Tibial artery (tissue), 4 donors: Measurements from ENCODE around the gene PRR33.

Experiments used
- DNase-seq, 2 donors: peaks; one replicate each; pipeline ENCODE4 v3.0.0-alpha.2; 2019
- H3K27ac ChIP-seq, 2 donors: fragments of 200-600 bp; sonication (generic) in 1 of 2; 1 replicate in 1 of 2; 2 replicates in 1 of 2; pipeline ENCODE4 v1.5.1; 2018 to 2019; ENCODE audit warnings: mild to moderate bottlenecking in 1 of 2
- H3K27me3 ChIP-seq, 2 donors: fragments of 200-600 bp; sonication (generic) in 1 of 2; one replicate each; pipeline versions ENCODE4 v1.5.1 to v1.6.0; 2016 to 2019
- H3K36me3 ChIP-seq, 3 donors: fragments of 200-600 bp; sonication (generic) in 2 of 3; one replicate each; pipeline ENCODE4 v1.5.1; 2016 to 2019; ENCODE audit warnings: mild to moderate bottlenecking in 2 of 3
- H3K4me1 ChIP-seq, 4 donors: fragments of 200-600 bp; sonication (generic) in 2 of 4; 1 replicate in 3 of 4; 2 replicates in 1 of 4; pipeline ENCODE4 v1.5.1; 2016 to 2019
- H3K4me3 ChIP-seq, 2 donors: fragments of 200-600 bp; sonication (generic) in 1 of 2; 1 replicate in 1 of 2; 2 replicates in 1 of 2; pipeline ENCODE4 v1.5.1; 2018 to 2019; ENCODE audit warnings: mild to moderate bottlenecking in 2 of 2
- H3K9me3 ChIP-seq, 3 donors: fragments of 200-600 bp; sonication (generic) in 1 of 3; one replicate each; pipeline ENCODE4 v1.5.1; 2016 to 2019
- CTCF ChIP-seq, 2 experiments: fragments of 200-600 bp in 1 of 2; fragments of 450-650 bp in 1 of 2; IDR thresholded peaks; one replicate each; pipeline ENCODE4 v1.5.1; 2017 to 2019; ENCODE audit warnings: antibody characterized with exemption in 2 of 2, mild to moderate bottlenecking in 1 of 2, moderate library complexity in 1 of 2
- intact Hi-C: fragments of 100-400 bp; cut with DNase I; formaldehyde crosslinking; loops from one replicate; pipeline ENCODE4 v1.15.0; 2023; ENCODE audit warnings: low total_unique reads

The PRR33 gene

GRCh38 chr11:1906611-1907423 lies 15.1 kb upstream of the PRR33 start:
- H3K27me3 ChIP-seq = peaks cover 0 to 8% of the 10 kb centered on the region in 2 donors
- peak overlapping the region in 1 of 2 donors; percentile 14 for H3K27ac ChIP-seq
- intact Hi-C loops = no loop called here
- H3K4me3 ChIP-seq = no peak overlapping the region
- no peaks in the 10 kb centered on the region for H3K36me3 ChIP-seq
- H3K4me1 ChIP-seq = peaks cover 0 to 19% (median 9%) of the 10 kb centered on the region in 4 donors
- no peak for TF ChIP-seq CTCF (IDR thresholded peaks at IDR 0.05)
- no peak for DNase-seq
- no peaks in the 10 kb centered on the region for H3K9me3 ChIP-seq

- Histone ChIP-seq H3K9me3 (no peaks in the 10 kb centered on the region), H3K27me3 (peaks cover 0 to 8% of the 10 kb centered on the region in 2 donors), H3K4me1 (peaks cover 0 to 19% (median 9%) of the 10 kb centered on the region in 4 donors), H3K27ac (peak overlapping the region in 1 of 2 donors; percentile 14), H3K4me3 (no peak overlapping the region), H3K36me3 (no peaks in the 10 kb centered on the region)
- intact Hi-C loops = no loop called here
- TF ChIP-seq CTCF (IDR thresholded peaks at IDR 0.05) = no peak
- DNase-seq = no peak
These were observed 14.5 kb upstream of the PRR33 start for GRCh38 chr11:1906181-1906580.

GRCh38 chr11:1899686-1900085 lies 8.0 kb upstream of the PRR33 start:
- Histone ChIP-seq H3K36me3 (no peaks in the 10 kb centered on the region), H3K27me3 (peaks cover 0 to 11% of the 10 kb centered on the region in 2 donors), H3K4me3 (no peak overlapping the region), H3K27ac (no peak overlapping the region), H3K9me3 (no peaks in the 10 kb centered on the region), H3K4me1 (no peaks in the 10 kb centered on the region)
- intact Hi-C loops = no loop called here
- no peak for DNase-seq
- no peak for TF ChIP-seq CTCF (IDR thresholded peaks at IDR 0.05)

GRCh38 chr11:1899090-1899489 lies 7.4 kb upstream of the PRR33 start:
- intact Hi-C loops = no loop called here

GRCh38 chr11:1896923-1897322 lies 5.2 kb upstream of the PRR33 start:
- no peak overlapping the region for H3K27ac ChIP-seq
- no peak overlapping the region for H3K4me3 ChIP-seq
- no peaks in the 10 kb centered on the region for H3K36me3 ChIP-seq
- no peaks in the 10 kb centered on the region for H3K9me3 ChIP-seq
- no peaks in the 10 kb centered on the region for H3K4me1 ChIP-seq
- intact Hi-C loops = no loop called here
- peaks cover 0 to 6% of the 10 kb centered on the region in 2 donors for H3K27me3 ChIP-seq
- no peak for DNase-seq
- TF ChIP-seq CTCF (IDR thresholded peaks at IDR 0.05) = no peak

More at GRCh38 chr11:1899090-1899489, 7.4 kb upstream of the PRR33 start:
- Histone ChIP-seq H3K27me3 (peaks cover 0 to 11% of the 10 kb centered on the region in 2 donors), H3K36me3 (no peaks in the 10 kb centered on the region), H3K27ac (no peak overlapping the region), H3K9me3 (no peaks in the 10 kb centered on the region), H3K4me3 (no peak overlapping the region), H3K4me1 (no peaks in the 10 kb centered on the region)
- TF ChIP-seq CTCF (IDR thresholded peaks at IDR 0.05) = no peak
- DNase-seq = no peak
